SK-N-MC (cell line): ENCODE results near the gene RERG.

Experiments used
- EZH2 ChIP-seq: fragments of 200-600 bp; sonication (generic); IDR thresholded peaks from one replicate; pipeline ENCODE4 v1.6.1; 2017; ENCODE audit warnings: antibody characterized with exemption
- FOXP2 ChIP-seq: optimal IDR thresholded peaks from 2 replicates; pipeline ENCODE3; 2011; ENCODE audit warnings: mild to moderate bottlenecking, moderate library complexity; ENCODE audit not compliant: insufficient read depth; ENCODE audit errors: extremely low read length, control extremely low read depth
- POLR2AphosphoS5 ChIP-seq: IDR thresholded peaks from 2 replicates; pipeline ENCODE4 v1.6.1; 2012; ENCODE audit warnings: mild to moderate bottlenecking, low read depth, low read length, borderline replicate concordance

DNA sequence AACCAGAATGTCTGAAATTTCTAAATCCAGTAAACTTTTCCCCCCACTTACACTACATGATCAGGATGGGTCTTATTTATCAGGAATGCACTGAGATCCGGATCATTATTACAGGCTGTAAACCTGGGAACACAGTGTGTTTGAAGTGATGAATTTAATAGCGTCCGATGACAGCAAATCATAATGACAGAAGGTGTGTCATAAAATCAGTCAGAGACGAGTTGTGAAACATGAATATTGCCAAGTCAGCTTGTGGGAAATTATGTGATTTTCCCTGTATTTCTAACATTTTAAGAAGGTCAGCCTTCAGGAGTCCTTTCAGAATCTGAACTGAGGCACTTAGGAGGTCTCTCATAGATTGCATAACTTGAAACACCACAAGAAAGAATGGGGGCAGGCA, 36.7 kb downstream of the RERG start:
- no peak for TF ChIP-seq EZH2
- no peak for TF ChIP-seq POLR2AphosphoS5
- no peak for TF ChIP-seq FOXP2
